ENCODE results near the gene NACC2.

GRCh38 chr9:136078024-136078423, 17.1 kb downstream of the NACC2 start:
- TF ChIP-seq CTCF (IDR thresholded peaks at IDR 0.05) (no peak), SIN3A (IDR thresholded peaks at IDR 0.05; ENCODE audit: borderline replicate concordance, insufficient read depth, low read depth, low read length) (no peak), POLR2AphosphoS5 (IDR thresholded peaks at IDR 0.05; ENCODE audit: low read depth, low read length) (no peak), REST (IDR thresholded peaks at IDR 0.05; ENCODE audit: insufficient read depth in 1 of 2, low read depth in 2 of 2, low read length in 1 of 2) (no peak), TCF7L2 (IDR thresholded peaks at IDR 0.05; ENCODE audit: low read depth, low read length) (no peak)
